Keratinocyte (primary cell): ENCODE data around the gene SUGCT. TPM values are rescaled to one million over a fixed set of nuclear protein-coding genes. Genes with fewer than 3 reads are reported as not detected.

Experiments
- DNase-seq: peaks from one replicate; pipeline ENCODE4 v3.0.0-alpha.2; 2011; ENCODE audit warnings: low read depth, missing footprints, low spot score
- FAIRE-seq: peaks from 2 replicates; lab custom pipeline; 2011; peaks lifted over from hg19 to GRCh38; lab: Jason Lieb, UNC
- H2AFZ ChIP-seq: 2 replicates; pipeline ENCODE4 v1.6.0; 2012; ENCODE audit warnings: low read length, control low read depth, inconsistent platforms; ENCODE audit not compliant: control insufficient read depth
- H3K27ac ChIP-seq: 2 replicates; pipeline ENCODE4 v1.5.1; 2011; ENCODE audit warnings: low read length; ENCODE audit not compliant: control insufficient read depth, insufficient read depth
- H3K27me3 ChIP-seq: 3 replicates; pipeline ENCODE4 v1.6.0; 2011; ENCODE audit warnings: low read length; ENCODE audit not compliant: control insufficient read depth, insufficient read depth; ENCODE audit errors: extremely low read depth
- H3K36me3 ChIP-seq, 2 experiments: 2 replicates in 1 of 2; 3 replicates in 1 of 2; pipeline ENCODE4 v1.5.1; 2011; ENCODE audit warnings: low read length in 2 of 2, mild to moderate bottlenecking in 1 of 2; ENCODE audit not compliant: control insufficient read depth in 2 of 2, insufficient read depth in 2 of 2; ENCODE audit errors: extremely low read depth in 1 of 2
- H3K4me1 ChIP-seq: 3 replicates; pipeline ENCODE4 v1.5.1; 2011; ENCODE audit warnings: low read length; ENCODE audit not compliant: control insufficient read depth, insufficient read depth; ENCODE audit errors: extremely low read depth
- H3K4me2 ChIP-seq: 3 replicates; pipeline ENCODE4 v1.6.0; 2011; ENCODE audit warnings: low read depth, low read length; ENCODE audit not compliant: control insufficient read depth, insufficient read depth; ENCODE audit errors: extremely low read depth
- H3K4me3 ChIP-seq, 3 experiments: fragments of 200-600 bp in 1 of 3; sonication (generic) in 1 of 3; 2 replicates in 2 of 3; 3 replicates in 1 of 3; pipeline ENCODE4 v1.5.1; 2011 to 2016; ENCODE audit warnings: low read length in 3 of 3, mild to moderate bottlenecking in 3 of 3, control low read depth in 2 of 3, inconsistent platforms in 1 of 3, low read depth in 1 of 3, mixed read lengths in 1 of 3, mixed run types in 1 of 3, moderate library complexity in 1 of 3; ENCODE audit not compliant: control insufficient read depth in 2 of 3, insufficient read depth in 2 of 3; ENCODE audit errors: extremely low read depth in 1 of 3
- H3K79me2 ChIP-seq: 2 replicates; pipeline ENCODE4 v1.6.0; 2012; ENCODE audit warnings: low read length; ENCODE audit not compliant: control insufficient read depth, insufficient read depth
- H3K9ac ChIP-seq: 3 replicates; pipeline ENCODE4 v1.6.0; 2011; ENCODE audit warnings: low read length; ENCODE audit not compliant: control insufficient read depth, insufficient read depth; ENCODE audit errors: extremely low read depth
- H3K9me1 ChIP-seq: 3 replicates; pipeline ENCODE4 v1.6.0; 2011; ENCODE audit warnings: low read length; ENCODE audit not compliant: control insufficient read depth, insufficient read depth; ENCODE audit errors: extremely low read depth
- H3K9me3 ChIP-seq: 2 replicates; pipeline ENCODE4 v1.5.1; 2012; ENCODE audit warnings: low read depth, low read length; ENCODE audit not compliant: control insufficient read depth
- H4K20me1 ChIP-seq: 3 replicates; pipeline ENCODE4 v1.6.0; 2011; ENCODE audit warnings: low read length; ENCODE audit not compliant: control insufficient read depth, insufficient read depth; ENCODE audit errors: extremely low read depth
- CTCF ChIP-seq, 3 experiments: IDR thresholded peaks in 1 of 3; conservative IDR thresholded peaks in 1 of 3; optimal IDR thresholded peaks in 1 of 3; 2 replicates in 2 of 3; 3 replicates in 1 of 3; pipeline versions ENCODE3 to v1.5.1; 2011; ENCODE audit warnings: low read length in 3 of 3, mild to moderate bottlenecking in 3 of 3, moderate library complexity in 2 of 3, control low read depth in 1 of 3, inconsistent platforms in 1 of 3; ENCODE audit not compliant: insufficient read depth in 2 of 3; ENCODE audit errors: extremely low read depth in 1 of 3
- EZH2 ChIP-seq: IDR thresholded peaks from one replicate; pipeline ENCODE4 v1.6.1; 2012; ENCODE audit warnings: inconsistent platforms, mild to moderate bottlenecking, low read length, moderate library complexity
- dilution Hi-C: fragments of 300-500 bp; cut with MboI; formaldehyde crosslinking; loops from one replicate; pipeline ENCODE4 v1.7.0; 2020; ENCODE audit warnings: low sequenced_read_pairs; ENCODE audit not compliant: extremely low pct_ligation_motif_present
- polyA plus RNA-seq, 5 experiments: library from polyadenylated mRNA; depleted of rRNA in 3 of 5; stranded (reverse) in 3 of 5; stranded (forward) in 1 of 5; unstranded in 1 of 5; fragments of >200 nt; gene quantifications; 1 replicate in 1 of 5; 2 replicates in 3 of 5; 3 replicates in 1 of 5; pipeline versions ENCODE4 v1.2.1 to v1.2.3, GENCODE V29; 2011 to 2012; ENCODE audit warnings: missing spikeins in 2 of 5, low read depth in 1 of 5, low replicate concordance in 1 of 5

SUGCT gene
- polyA plus RNA-seq, 1 donor (not counting 4 experiments of a cell fraction or from before 2014, with no cell fraction given) = 134 TPM

GRCh38 chr7:40526951-40527715 is 392.3 kb downstream of the SUGCT start:
- H3K4me2 ChIP-seq = no peak overlapping the region
- dilution Hi-C loops = no loop called here
- no peak overlapping the region for H3K9ac ChIP-seq
- no peaks in the 10 kb centered on the region for H3K27me3 ChIP-seq
- FAIRE-seq = no peak
- no peak overlapping the region for H3K4me3 ChIP-seq
- no peaks in the 10 kb centered on the region for H3K9me3 ChIP-seq
- no peaks in the 10 kb centered on the region for H4K20me1 ChIP-seq
- H3K4me1 ChIP-seq = no peaks in the 10 kb centered on the region
- H3K9me1 ChIP-seq = no peaks in the 10 kb centered on the region
- H2AFZ ChIP-seq = no peak overlapping the region
- H3K79me2 ChIP-seq = no peaks in the 10 kb centered on the region
- no peak overlapping the region for H3K27ac ChIP-seq
- no peaks in the 10 kb centered on the region for H3K36me3 ChIP-seq
- no peak for DNase-seq
- TF ChIP-seq CTCF (optimal IDR thresholded peaks at IDR 0.05 in 1 of 3, IDR thresholded peaks at IDR 0.05 in 1 of 3, conservative IDR thresholded peaks at IDR 0.05 in 1 of 3; ENCODE audit: extremely low read depth in 1 of 3, insufficient read depth in 2 of 3, low read length in 3 of 3) (no peak), EZH2 (no peak)

GRCh38 chr7:40527723-40528122 is 392.9 kb downstream of the SUGCT start:
- no peak overlapping the region for H3K9ac ChIP-seq
- H3K4me1 ChIP-seq = no peaks in the 10 kb centered on the region
- FAIRE-seq (no peak), DNase-seq (no peak)
- no peaks in the 10 kb centered on the region for H3K79me2 ChIP-seq
- no peaks in the 10 kb centered on the region for H3K9me1 ChIP-seq
- H3K4me3 ChIP-seq = no peak overlapping the region
- no peaks in the 10 kb centered on the region for H4K20me1 ChIP-seq
- no peak overlapping the region for H3K27ac ChIP-seq
- H3K4me2 ChIP-seq = no peak overlapping the region
- dilution Hi-C loops = no loop called here
- H3K36me3 ChIP-seq = no peaks in the 10 kb centered on the region
- no peaks in the 10 kb centered on the region for H3K9me3 ChIP-seq
- no peak overlapping the region for H2AFZ ChIP-seq
- no peaks in the 10 kb centered on the region for H3K27me3 ChIP-seq
- TF ChIP-seq EZH2 = no peak
- TF ChIP-seq CTCF (optimal IDR thresholded peaks at IDR 0.05 in 1 of 3, IDR thresholded peaks at IDR 0.05 in 1 of 3, conservative IDR thresholded peaks at IDR 0.05 in 1 of 3; ENCODE audit: extremely low read depth in 1 of 3, insufficient read depth in 2 of 3, low read length in 3 of 3) = peak in 1 of 3 experiments; percentile 12
